Endothelial cell (in vitro differentiated cells): ENCODE data around the gene PCDH7. TPM values are rescaled to one million over a fixed set of nuclear protein-coding genes. Genes with fewer than 3 reads are reported as not detected.

Experiments used
- DNase-seq: peaks from one replicate; pipeline ENCODE4 v3.0.0; 2021; ENCODE audit warnings: low spot score
- H3K27ac Mint-ChIP-seq: one replicate; pipeline ENCODE4 v1.8.0; 2021; ENCODE audit warnings: mixed read lengths, inconsistent platforms; ENCODE audit not compliant: unreplicated experiment
- H3K27me3 Mint-ChIP-seq: one replicate; pipeline ENCODE4 v1.8.0; 2021; ENCODE audit warnings: mild to moderate bottlenecking, moderate library complexity, mixed read lengths, inconsistent platforms; ENCODE audit not compliant: unreplicated experiment
- H3K36me3 Mint-ChIP-seq: one replicate; pipeline ENCODE4 v1.8.0; 2021; ENCODE audit warnings: mild to moderate bottlenecking, low read depth, mixed read lengths, inconsistent platforms; ENCODE audit not compliant: unreplicated experiment
- H3K4me1 Mint-ChIP-seq: one replicate; pipeline ENCODE4 v1.8.0; 2021; ENCODE audit warnings: mild to moderate bottlenecking, mixed read lengths, inconsistent platforms; ENCODE audit not compliant: unreplicated experiment
- H3K4me3 Mint-ChIP-seq: one replicate; pipeline ENCODE4 v1.8.0; 2021; ENCODE audit warnings: mild to moderate bottlenecking, mixed read lengths, inconsistent platforms; ENCODE audit not compliant: unreplicated experiment
- H3K9me3 Mint-ChIP-seq: one replicate; pipeline ENCODE4 v1.8.0; 2021; ENCODE audit warnings: mixed read lengths, inconsistent platforms; ENCODE audit not compliant: unreplicated experiment
- CTCF ChIP-seq: fragments of 200-600 bp; sonication (generic); IDR thresholded peaks from one replicate; pipeline ENCODE4 v1.5.0; 2021; ENCODE audit warnings: antibody characterized with exemption; ENCODE audit not compliant: unreplicated experiment
- total RNA-seq: library from RNA; stranded (reverse); fragmentation: NEBNext Ultra II Directional; extraction: Animal tissue kit (Norgen Biotek cat#: 25700); gene quantifications from one replicate; pipeline ENCODE4 v1.2.1, GENCODE V29; 2021; ENCODE audit not compliant: unreplicated experiment

Gene PCDH7
- total RNA-seq, 1 donor from 2014 or later = 6.1 TPM

- DNase-seq = no peak
- H3K27ac Mint-ChIP-seq = no peak overlapping the region
- no peaks in the 10 kb centered on the region for H3K9me3 Mint-ChIP-seq
Measured at GRCh38 chr4:30767147-30767845, 47.1 kb downstream of the PCDH7 start.

GRCh38 chr4:30768277-30768676 is 48.1 kb downstream of the PCDH7 start:
- Mint-ChIP-seq H3K4me3 (no peak overlapping the region), H3K4me1 (peaks cover 9% of the 10 kb centered on the region), H3K36me3 (no peaks in the 10 kb centered on the region), H3K9me3 (no peaks in the 10 kb centered on the region), H3K27me3 (peaks cover 4% of the 10 kb centered on the region), H3K27ac (no peak overlapping the region)
- DNase-seq = no peak
- TF ChIP-seq CTCF = no peak

More at GRCh38 chr4:30767147-30767845, 47.1 kb downstream of the PCDH7 start:
- Mint-ChIP-seq H3K4me1 (peaks cover 9% of the 10 kb centered on the region), H3K36me3 (no peaks in the 10 kb centered on the region), H3K4me3 (no peak overlapping the region), H3K27me3 (peaks cover 4% of the 10 kb centered on the region)
- no peak for TF ChIP-seq CTCF

- Mint-ChIP-seq H3K36me3 (no peaks in the 10 kb centered on the region), H3K4me3 (no peak overlapping the region), H3K4me1 (peaks cover 9% of the 10 kb centered on the region), H3K27ac (no peak overlapping the region), H3K27me3 (peaks cover 4% of the 10 kb centered on the region), H3K9me3 (no peaks in the 10 kb centered on the region)
- peak; percentile 3 for DNase-seq
- no peak for TF ChIP-seq CTCF
Measured at GRCh38 chr4:30769093-30769492, 48.9 kb downstream of the PCDH7 start.

- Mint-ChIP-seq H3K4me1 (peaks cover 9% of the 10 kb centered on the region), H3K9me3 (no peaks in the 10 kb centered on the region), H3K27me3 (peaks cover 4% of the 10 kb centered on the region), H3K36me3 (no peaks in the 10 kb centered on the region), H3K27ac (no peak overlapping the region), H3K4me3 (no peak overlapping the region)
- no peak for DNase-seq
- TF ChIP-seq CTCF = no peak
Measured at GRCh38 chr4:30770049-30770549, 49.9 kb downstream of the PCDH7 start.

- Mint-ChIP-seq H3K4me3 (no peak overlapping the region), H3K4me1 (peaks cover 9% of the 10 kb centered on the region), H3K36me3 (no peaks in the 10 kb centered on the region), H3K27ac (no peak overlapping the region), H3K9me3 (no peaks in the 10 kb centered on the region), H3K27me3 (no peaks in the 10 kb centered on the region)
- TF ChIP-seq CTCF = no peak
- DNase-seq = no peak
Measured at GRCh38 chr4:30770812-30771211, 50.6 kb downstream of the PCDH7 start.
